DLD1 (cell line): ENCODE data around the gene INVS.
"Not testable (repeated sequence)": the region's sequence is repeated elsewhere in the genome, so short reads cannot be mapped to it uniquely, and the experiment has no call there.

Experiments used
- in situ Hi-C: cut with HindIII; loops from 2 replicates; pipeline ENCODE4 v1.10.0; 2017; ENCODE audit warnings: low sequenced_read_pairs

INVS gene

DNA sequence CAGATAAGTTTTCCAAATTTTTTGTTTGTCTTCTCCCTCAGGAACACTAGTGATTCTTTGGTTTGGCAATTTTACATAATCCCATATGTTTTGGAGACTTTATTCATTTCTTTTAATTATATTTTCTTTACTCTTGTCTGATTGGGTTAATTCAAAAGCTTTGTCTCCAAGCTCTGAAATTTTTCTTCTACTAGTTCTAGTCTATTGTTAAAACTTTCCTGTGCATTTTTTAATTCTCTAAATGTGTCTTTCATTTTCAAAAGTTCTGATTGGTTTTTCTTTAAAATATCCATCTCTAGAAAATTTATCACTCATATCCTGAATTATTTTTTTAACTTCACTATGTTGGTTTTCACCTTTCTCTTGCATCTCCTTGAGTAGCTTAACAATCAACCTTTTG lies 92.2 kb downstream of the INVS start:
- in situ Hi-C loops = no loop called here

DNA sequence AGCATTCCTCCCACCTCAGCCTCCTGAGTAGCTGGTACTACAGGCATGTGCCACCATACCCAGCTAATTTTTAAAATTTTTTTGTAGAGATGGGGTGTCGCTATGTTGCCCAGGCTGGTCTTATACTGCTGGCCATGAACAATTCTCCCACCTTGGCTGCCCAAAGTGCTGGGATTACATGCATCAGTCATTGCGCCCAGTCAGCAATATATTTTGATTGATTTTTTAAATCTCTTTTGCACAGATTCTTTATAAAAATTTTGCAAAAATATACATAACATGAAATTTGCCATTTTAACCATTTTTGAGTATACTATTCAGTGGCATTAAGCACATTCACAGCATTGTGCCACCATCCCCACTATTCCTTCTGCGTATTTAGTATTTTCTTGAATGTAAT lies 94.0 kb downstream of the INVS start:
- in situ Hi-C loops = no loop called here

DNA sequence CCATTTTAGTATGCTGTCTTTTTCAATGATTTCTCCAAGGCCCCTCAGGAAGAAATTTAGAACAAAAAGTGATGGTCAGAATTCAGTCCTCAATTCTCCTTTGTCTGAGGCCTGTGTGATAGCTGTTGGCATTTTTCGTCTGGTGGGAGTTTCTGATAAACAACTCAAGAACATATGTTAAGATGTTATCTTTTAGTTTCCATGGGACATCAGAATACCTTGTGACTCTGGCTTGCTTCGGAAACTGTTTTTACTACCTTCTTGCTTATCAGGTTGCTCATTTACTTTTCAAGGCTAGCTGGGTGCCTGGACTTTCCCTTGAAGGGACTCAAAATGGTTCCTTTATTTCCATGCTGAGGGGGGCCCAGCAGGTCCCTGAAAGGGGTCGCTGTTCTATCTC lies 97.2 kb downstream of the INVS start:
- in situ Hi-C loops = no loop called here

- in situ Hi-C loops = no loop called here
Measured at GRCh38 chr9:100196828-100197227, 97.8 kb downstream of the INVS start.

- in situ Hi-C loops = no loop called here
Measured at GRCh38 chr9:100197553-100197952, 98.5 kb downstream of the INVS start.

GRCh38 chr9:100202806-100203205 lies 103.8 kb downstream of the INVS start:
- in situ Hi-C loops = no loop called here

DNA sequence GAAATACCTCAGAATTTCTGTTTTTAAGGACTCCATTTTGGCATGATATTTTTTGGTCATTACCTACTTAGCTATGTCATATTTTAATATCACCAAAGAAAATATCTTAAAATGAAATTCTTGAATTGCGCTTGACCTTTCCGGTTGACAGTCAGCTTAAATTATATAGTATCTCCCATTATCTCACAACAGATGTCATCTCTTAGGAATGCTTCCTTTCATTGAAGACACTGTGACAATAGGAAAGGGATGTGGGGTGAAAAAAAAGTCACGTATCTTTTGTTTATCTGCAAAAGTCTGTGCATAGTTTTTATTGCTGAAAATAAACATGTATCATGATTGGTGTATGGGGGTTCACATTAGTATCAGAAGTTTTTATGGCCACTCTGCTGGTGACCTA lies 105.8 kb downstream of the INVS start:
- in situ Hi-C loops = no loop called here

GRCh38 chr9:100206899-100207298 lies 107.9 kb downstream of the INVS start:
- in situ Hi-C loops = no loop called here

- in situ Hi-C loops = no loop called here
Measured at GRCh38 chr9:100208673-100209072, 109.6 kb downstream of the INVS start.

DNA sequence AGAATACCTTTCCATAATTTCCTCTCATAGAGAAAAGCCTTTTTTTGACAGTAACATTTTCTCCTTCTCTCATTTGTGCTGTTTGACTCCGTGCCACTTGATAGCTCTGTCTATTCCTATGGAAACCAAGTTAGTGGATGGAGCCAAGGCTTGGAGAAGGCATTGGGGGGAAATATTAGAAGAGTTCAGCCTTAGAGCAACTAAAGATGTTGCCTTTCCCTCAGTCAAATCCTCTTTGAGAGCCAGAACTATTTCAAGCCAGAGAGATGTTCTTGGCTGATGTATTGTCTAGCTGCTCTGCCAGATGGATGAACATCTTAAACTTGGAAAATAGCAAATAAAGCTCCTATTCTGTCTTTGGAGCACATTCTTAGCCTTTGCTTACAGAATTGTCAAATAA lies 112.4 kb downstream of the INVS start:
- in situ Hi-C loops = no loop called here

DNA sequence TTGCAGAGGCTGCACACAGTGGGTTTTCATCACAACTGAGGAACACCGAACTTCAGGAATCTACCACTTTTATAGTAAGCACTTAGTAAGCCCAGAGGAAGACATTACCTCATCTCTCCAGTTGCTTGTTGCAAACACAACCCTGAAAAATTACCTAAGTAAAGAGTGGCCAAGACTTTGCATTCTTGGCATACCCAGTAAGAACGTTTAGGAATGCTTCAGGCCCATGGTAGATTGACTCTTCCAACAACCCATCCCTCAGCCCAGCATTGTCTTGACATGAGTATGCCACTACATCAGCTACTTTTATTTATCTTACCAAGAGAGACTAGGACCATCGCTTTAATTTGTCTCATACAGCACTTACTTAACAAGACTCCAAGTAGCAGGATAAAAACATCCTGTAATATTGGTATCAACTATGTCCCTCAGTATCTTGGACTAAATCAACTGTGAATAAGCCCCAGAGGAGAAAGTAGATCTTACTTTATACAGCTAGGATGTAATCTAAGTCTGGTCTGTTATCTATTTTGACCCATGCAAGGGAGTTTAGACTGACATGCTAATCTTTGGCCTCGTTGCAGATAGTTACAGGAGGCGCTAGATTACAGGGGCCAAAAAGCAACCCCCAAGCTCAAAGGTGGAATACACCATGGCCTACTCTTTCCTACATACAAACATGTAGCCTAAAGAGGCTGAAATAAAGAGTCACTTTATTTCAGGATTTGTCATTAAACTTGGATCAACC lies 114.9 kb downstream of the INVS start:
- in situ Hi-C loops = no loop called here

DNA sequence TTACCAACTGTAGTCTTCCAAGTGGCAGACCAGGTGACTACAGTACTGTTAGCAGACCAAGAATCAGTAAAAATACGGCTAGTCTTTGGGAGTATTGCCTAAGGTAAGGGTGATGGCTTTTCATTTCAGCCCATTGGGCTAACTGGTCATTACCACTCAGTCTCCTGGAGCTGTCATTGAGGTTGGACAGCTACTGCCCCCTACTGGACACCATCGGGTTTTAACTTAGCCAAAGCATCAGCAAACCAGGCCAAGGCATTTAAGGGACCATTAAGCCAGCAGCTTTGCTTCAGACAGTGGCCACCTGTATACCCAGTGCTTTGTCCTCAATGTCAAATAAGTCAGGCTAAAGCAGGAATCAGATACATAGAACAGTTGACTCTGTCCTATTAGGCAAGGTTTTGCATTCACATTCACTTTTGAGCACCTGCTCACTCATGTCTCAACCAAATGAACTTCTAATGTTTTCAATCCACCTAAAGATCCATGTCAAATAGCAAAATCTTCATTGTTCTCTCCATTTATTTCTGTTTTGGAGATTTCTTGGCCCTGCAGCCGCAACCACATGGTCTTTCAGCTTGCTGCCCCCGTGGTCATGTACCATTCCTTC lies 117.2 kb downstream of the INVS start:
- in situ Hi-C loops = no loop called here

GRCh38 chr9:100217536-100217935 lies 118.5 kb downstream of the INVS start:
- in situ Hi-C loops = no loop called here

GRCh38 chr9:100219347-100219746 lies 120.3 kb downstream of the INVS start:
- in situ Hi-C loops = no loop called here

- in situ Hi-C loops = no loop called here
Measured at GRCh38 chr9:100220936-100221335, 121.9 kb downstream of the INVS start.

DNA sequence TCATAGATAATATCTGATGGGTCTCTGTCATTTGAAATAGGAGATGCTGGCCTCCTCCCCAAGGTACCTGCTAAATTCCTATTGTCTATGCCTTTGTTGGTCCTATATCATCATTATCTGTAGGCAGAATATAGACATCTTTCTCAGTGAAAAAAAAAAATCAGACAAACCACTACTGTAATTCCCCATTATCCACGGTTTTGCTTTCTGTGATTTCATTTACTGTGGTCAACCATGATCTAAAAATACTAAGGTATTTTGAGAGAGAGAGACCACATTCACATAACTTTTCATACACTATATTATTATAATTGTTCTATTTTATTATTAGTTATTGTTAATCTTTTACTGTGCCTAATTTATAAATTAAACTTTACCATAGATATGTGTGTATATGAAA lies 122.5 kb downstream of the INVS start:
- in situ Hi-C loops = no loop called here

DNA sequence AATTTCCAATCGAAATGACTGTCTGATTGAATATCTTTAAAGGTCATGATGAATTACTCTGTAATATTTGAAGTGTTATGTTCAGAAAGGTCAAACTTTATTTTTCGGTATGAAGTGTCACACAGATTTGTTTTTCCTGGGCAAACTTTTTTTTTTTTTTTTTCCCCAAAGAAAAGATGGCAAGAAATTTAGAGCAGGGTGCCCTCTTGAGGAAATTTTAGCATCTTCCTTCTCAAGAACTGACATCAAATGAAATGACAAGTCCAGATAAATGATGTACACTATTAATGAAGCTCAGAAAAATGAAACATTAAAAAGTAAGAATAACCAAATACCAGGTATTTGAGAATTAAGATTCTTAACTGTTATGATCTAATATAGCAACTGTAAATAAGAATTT lies 123.6 kb downstream of the INVS start:
- in situ Hi-C loops = no loop called here

GRCh38 chr9:100227636-100228035 lies 128.6 kb downstream of the INVS start:
- in situ Hi-C loops = no loop called here

DNA sequence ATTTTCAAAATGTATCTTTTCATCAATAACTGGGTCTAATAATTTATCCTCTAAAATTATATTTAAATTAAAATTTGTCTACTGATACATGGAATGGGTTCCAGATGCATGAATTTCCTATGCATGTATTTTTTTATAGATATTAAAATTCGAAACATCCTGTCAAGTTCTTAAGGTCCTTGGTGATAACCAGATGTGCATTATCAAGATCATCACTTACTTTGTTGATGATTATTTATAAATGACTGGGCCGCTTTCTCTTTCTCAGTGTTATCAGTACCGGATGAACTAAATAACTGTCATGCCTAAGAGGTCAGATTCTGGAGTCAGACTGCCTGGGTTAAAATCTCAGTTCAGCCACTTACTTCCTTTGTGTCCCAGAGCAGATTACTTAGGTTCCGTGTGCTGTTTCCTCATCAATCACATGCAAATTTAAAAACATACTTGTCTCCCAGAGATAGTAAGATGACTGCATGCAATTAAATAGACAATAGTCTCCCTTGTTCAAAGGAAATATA lies 129.4 kb downstream of the INVS start:
- in situ Hi-C loops = no loop called here

DNA sequence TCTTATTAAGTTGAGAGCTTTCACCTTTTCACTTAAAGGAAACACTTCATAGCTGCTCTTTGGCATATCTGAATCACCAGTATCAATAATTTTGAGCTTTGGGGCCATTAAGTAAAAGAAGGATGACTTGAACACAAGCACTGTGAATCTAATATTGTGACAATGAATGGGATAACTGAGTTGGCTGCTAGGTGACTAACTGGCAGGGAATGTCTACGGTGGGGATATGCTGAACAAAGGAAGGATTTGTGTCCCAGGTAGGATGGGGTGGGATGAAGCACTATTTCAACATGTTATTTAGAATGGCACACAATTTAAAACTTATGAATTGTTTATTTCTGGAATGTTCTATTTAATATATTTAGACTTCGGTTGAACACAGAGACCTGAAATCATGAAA lies 130.1 kb downstream of the INVS start:
- in situ Hi-C loops = no loop called here

DNA sequence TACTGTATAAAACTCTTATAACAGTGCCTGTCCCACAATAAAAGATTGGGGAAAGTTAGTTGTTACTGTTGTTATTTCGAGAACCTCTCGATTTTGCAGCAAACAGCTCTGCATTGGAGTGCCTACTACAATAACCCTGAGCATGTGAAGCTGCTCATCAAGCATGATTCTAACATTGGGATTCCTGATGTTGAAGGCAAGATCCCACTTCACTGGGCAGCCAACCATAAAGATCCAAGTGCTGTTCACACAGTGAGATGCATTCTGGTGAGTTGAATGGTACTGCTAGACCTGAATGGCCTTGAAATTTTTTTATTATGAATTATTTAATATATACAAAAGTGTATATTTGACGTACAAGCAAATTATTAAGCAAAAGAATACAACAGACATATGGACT lies 130.5 kb downstream of the INVS start:
- in situ Hi-C loops = no loop called here

DNA sequence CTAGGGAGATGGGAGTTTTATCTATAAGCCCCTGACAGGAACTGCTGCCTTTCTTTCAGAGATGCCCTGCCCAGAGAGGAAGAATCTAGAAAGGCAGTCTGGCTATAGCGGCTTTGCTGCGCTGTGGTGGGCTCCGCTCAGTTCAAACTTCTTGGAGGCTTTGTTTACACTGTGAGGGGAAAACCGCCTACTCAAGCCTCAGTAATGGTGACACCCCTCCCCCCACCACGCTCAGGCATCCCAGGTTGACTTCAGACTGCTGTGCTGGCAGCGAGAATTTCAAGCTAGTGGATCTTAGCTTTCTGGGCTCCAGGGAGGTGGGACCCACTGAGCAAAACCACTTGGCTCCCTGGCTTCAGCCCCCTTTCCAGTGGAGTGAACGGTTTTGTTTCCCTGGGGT lies 137.9 kb downstream of the INVS start:
- in situ Hi-C loops = not testable (repeated sequence)

DNA sequence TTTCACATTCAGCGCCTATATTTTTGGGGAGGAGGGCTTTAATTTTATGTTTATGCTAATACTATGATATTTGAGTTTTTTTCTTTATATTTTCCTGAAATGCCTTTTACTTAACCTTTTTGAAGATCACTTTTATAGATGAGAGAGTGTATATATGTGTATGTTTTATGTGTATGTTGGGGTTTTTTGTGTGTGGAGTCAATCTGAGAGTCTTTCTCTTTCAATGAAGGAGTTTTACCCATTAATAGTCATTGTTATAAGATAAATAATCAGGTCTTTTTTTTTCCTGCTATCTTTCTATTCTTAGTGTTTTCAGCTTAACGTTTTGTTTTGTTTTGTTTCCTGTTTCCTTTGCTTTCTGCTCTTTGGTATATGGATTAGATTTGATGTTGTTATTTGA lies 141.5 kb downstream of the INVS start:
- in situ Hi-C loops = no loop called here
